ENCODE measurements around the gene TNIP2.

GRCh38 chr4:2798399-2799223 lies 42.5 kb upstream of the TNIP2 start:
- TF ChIP-seq EZH2phosphoT487 (IDR thresholded peaks at IDR 0.05; ENCODE audit: low read length) (no peak), CTCF (IDR thresholded peaks at IDR 0.05; ENCODE audit: low read length) (no peak)

Data from MM.1S (cell line).